AG09319 (cell line): Measurements from ENCODE around the gene GGT5.

Source experiments
- DNase-seq: peaks from one replicate; pipeline ENCODE4 v3.0.0-alpha.2; 2010; ENCODE audit warnings: low read depth; ENCODE audit errors: extremely low read depth
- CTCF ChIP-seq: IDR thresholded peaks from 2 replicates; pipeline ENCODE4 v1.5.1; 2011; ENCODE audit warnings: low read depth, mild to moderate bottlenecking, inconsistent platforms, low read length, moderate library complexity

GGT5 gene

GRCh38 chr22:24178502-24179440, 66.1 kb downstream of the GGT5 start:
- DNase-seq = no peak

GRCh38 chr22:24178021-24178431, 66.9 kb downstream of the GGT5 start:
- no peak for TF ChIP-seq CTCF
- DNase-seq = no peak

More at GRCh38 chr22:24178502-24179440, 66.1 kb downstream of the GGT5 start:
- TF ChIP-seq CTCF = peak; percentile 17

GRCh38 chr22:24177456-24177855, 67.4 kb downstream of the GGT5 start:
- no peak for DNase-seq

GRCh38 chr22:24177045-24177444, 67.8 kb downstream of the GGT5 start:
- no peak for DNase-seq
- no peak for TF ChIP-seq CTCF

More at GRCh38 chr22:24177456-24177855, 67.4 kb downstream of the GGT5 start:
- no peak for TF ChIP-seq CTCF

- no peak for DNase-seq
- TF ChIP-seq CTCF = no peak
These were observed 68.3 kb downstream of the GGT5 start for GRCh38 chr22:24176630-24177029.

- no peak for TF ChIP-seq CTCF
- no peak for DNase-seq
These were observed 68.8 kb downstream of the GGT5 start for GRCh38 chr22:24176040-24176439.

GRCh38 chr22:24175160-24175808, 69.6 kb downstream of the GGT5 start:
- peak; percentile 36 for DNase-seq
- TF ChIP-seq CTCF = peak; percentile 97
